K562 (cell line): ENCODE results near the gene GPATCH4. TPM values are rescaled to one million over a fixed set of nuclear protein-coding genes. Genes with fewer than 3 reads are reported as not detected.

Experiments
- CC2D1A ChIP-seq: fragments of 450-650 bp; IDR thresholded peaks from 2 replicates; pipeline ENCODE4 v1.6.1; 2017; ENCODE audit warnings: mild to moderate bottlenecking
- E2F5 ChIP-seq: sonication (generic); formaldehyde crosslinking; IDR thresholded peaks from 2 replicates; pipeline ENCODE4 v1.8.0; 2022; ENCODE audit warnings: mild to moderate bottlenecking, missing genetic modification reagents
- FOXK2 ChIP-seq, 2 experiments: fragments of 450-650 bp; IDR thresholded peaks in 1 of 2; conservative IDR thresholded peaks in 1 of 2; 2 replicates each; pipeline ENCODE4 v1.6.1; 2016; ENCODE audit warnings: low read depth in 2 of 2, mild to moderate bottlenecking in 1 of 2
- GTF3C2 ChIP-seq: IDR thresholded peaks from 3 replicates; pipeline ENCODE4 v1.6.1; 2011; ENCODE audit warnings: borderline replicate concordance, mild to moderate bottlenecking, moderate library complexity; ENCODE audit not compliant: insufficient read length; ENCODE audit errors: extremely low read depth
- JUN ChIP-seq, 2 experiments: sonication (generic) in 1 of 2; formaldehyde crosslinking in 1 of 2; IDR thresholded peaks; 2 replicates each; pipeline versions ENCODE4 v1.6.1 to v1.8.0; 2012 to 2022; ENCODE audit warnings: borderline replicate concordance in 2 of 2, mild to moderate bottlenecking in 2 of 2, improper control_type of control experiment in 1 of 2, low read depth in 1 of 2, low read length in 1 of 2, missing genetic modification reagents in 1 of 2
- KLF16 ChIP-seq: IDR thresholded peaks from 2 replicates; pipeline ENCODE4 v1.6.1; 2016; ENCODE audit warnings: antibody characterized with exemption
- MAFK ChIP-seq: IDR thresholded peaks from 2 replicates; pipeline ENCODE4 v1.6.1; 2011; ENCODE audit warnings: low read length, improper control_type of control experiment
- MTA1 ChIP-seq: fragments of 450-650 bp; IDR thresholded peaks from 2 replicates; pipeline ENCODE4 v1.6.1; 2017; ENCODE audit warnings: borderline replicate concordance
- MYNN ChIP-seq, 2 experiments: sonication (generic); formaldehyde crosslinking in 1 of 2; IDR thresholded peaks; 2 replicates each; pipeline versions ENCODE4 v1.5.0 to v1.6.1; 2016 to 2020; ENCODE audit warnings: antibody characterized with exemption in 1 of 2, missing genetic modification reagents in 1 of 2
- NFIC ChIP-seq: fragments of 450-650 bp; IDR thresholded peaks from 2 replicates; pipeline ENCODE4 v1.6.1; 2017; ENCODE audit warnings: mild to moderate bottlenecking, inconsistent platforms
- RB1 ChIP-seq: fragments of 450-650 bp; IDR thresholded peaks from 2 replicates; pipeline ENCODE4 v1.6.1; 2017; ENCODE audit warnings: low read depth, mild to moderate bottlenecking
- SAFB ChIP-seq: fragments of 200-400 bp; formaldehyde crosslinking; IDR thresholded peaks from 2 replicates; pipeline ENCODE4 v1.6.1; 2017; ENCODE audit warnings: low read depth, low read length, borderline replicate concordance
- SUPT5H ChIP-seq: fragments of 450-650 bp; IDR thresholded peaks from 2 replicates; pipeline ENCODE4 v1.6.1; 2016
- TCF7 ChIP-seq: sonication (generic); IDR thresholded peaks from 2 replicates; pipeline ENCODE4 v1.6.1; 2016; ENCODE audit warnings: antibody characterized with exemption, borderline replicate concordance
- TRIM25 ChIP-seq: fragments of 450-650 bp; IDR thresholded peaks from 2 replicates; pipeline ENCODE4 v1.7.0; 2016; ENCODE audit warnings: borderline replicate concordance
- USF1 ChIP-seq: sonication (generic); formaldehyde crosslinking; IDR thresholded peaks from 2 replicates; pipeline ENCODE4 v1.9.0; 2022; ENCODE audit warnings: mild to moderate bottlenecking, missing genetic modification reagents
- ZNF140 ChIP-seq: fragments of 250-450 bp; sonication (Bioruptor Pico); IDR thresholded peaks from 2 replicates; pipeline ENCODE4 v1.8.0; 2021; ENCODE audit warnings: moderate library complexity, mild to moderate bottlenecking, inconsistent platforms
- ZNF311 ChIP-seq: fragments of 250-450 bp; sonication (Bioruptor Pico); IDR thresholded peaks from 2 replicates; pipeline ENCODE4 v1.4.0; 2020; ENCODE audit warnings: mild to moderate bottlenecking, moderate library complexity
- polyA plus RNA-seq, 8 experiments: library from polyadenylated mRNA; depleted of rRNA in 4 of 8; stranded (reverse) in 5 of 8; unstranded in 3 of 8; fragments of >200 nt; fragmentation: Nextera tagmentation in 2 of 8; fragmentation: Illumina TruSeq in 1 of 8; extraction: Ambion mirVana in 2 of 8; extraction: Trizol in 1 of 8; gene quantifications; 2 replicates each; pipeline versions ENCODE4 v1.2.1 to v1.2.3, GENCODE V29; 2011 to 2014; ENCODE audit warnings: inconsistent platforms in 1 of 8, missing spikeins in 1 of 8
- total RNA-seq, 7 experiments: library from RNA; depleted of rRNA in 6 of 7; stranded (reverse); fragments of >200 nt in 6 of 7; fragmentation: Illumina TruSeq in 2 of 7; extraction: Trizol in 2 of 7; gene quantifications; 2 replicates each; pipeline versions ENCODE4 v1.2.1 to v1.2.3, GENCODE V29; 2011 to 2021; ENCODE audit warnings: low replicate concordance in 1 of 7

The GPATCH4 gene
- total and polyA plus RNA-seq, 9 of the 15 experiments (the other 6 are each of a cell fraction or from before 2014, with no cell fraction given): 43.7 to 105 (median 76.5) TPM

DNA sequence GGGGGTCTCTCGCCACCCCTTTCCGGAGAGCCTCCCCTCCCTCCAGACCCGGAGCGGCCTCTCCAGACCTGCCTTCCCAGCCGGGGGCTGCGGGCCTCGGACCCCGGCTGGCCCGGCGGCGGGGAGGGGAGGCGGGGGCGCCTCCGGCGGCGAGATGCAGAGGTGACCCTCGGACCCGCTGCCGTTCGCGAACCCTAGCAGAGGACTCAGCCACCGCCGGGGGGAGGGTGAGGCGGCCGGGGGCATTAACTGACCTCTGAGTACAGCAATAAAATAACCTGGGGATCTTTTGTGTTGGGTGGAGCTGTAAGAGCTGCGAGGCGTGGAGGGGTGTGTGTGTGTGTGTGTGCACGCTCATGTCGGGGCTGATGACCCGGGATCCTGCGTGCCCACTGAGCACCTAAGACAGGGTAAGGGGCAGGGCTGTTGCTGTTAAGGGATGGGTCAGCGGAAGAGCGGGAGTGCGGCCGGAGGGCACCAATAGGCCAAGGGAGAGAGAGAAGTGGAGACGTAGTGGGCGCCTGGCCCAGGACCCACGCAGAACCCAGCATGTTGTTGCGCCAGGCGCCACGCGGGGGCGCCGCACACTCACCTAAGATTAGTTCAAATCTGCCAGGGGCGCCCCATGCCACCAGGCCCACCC is 24.3 kb upstream of the GPATCH4 start (continued):
- TF ChIP-seq GTF3C2 (no peak), ZNF311 (CRISPR knock-in tag) (no peak), USF1 (CRISPR knock-in tag) (0 out of 2 replicates have a peak, but pooled peaks have one; percentile 18), E2F5 (CRISPR knock-in tag) (0 out of 2 replicates have a peak, but pooled peaks have one; percentile 10), TCF7 (no peak), FOXK2 (conservative IDR thresholded peaks at IDR 0.05 in 1 of 2, IDR thresholded peaks at IDR 0.05 in 1 of 2; ENCODE audit: low read depth in 2 of 2) (peak; percentile 20 to 61; a peak in 2 of 4 replicates), MAFK (no peak), RB1 (peak; percentile 62), NFIC (peak; percentile 42), KLF16 (no peak), SUPT5H (peak; percentile 34; the same call in 1 of the 2 replicates), MTA1 (peak; percentile 45; the same call in 1 of the 2 replicates), TRIM25 (0 out of 2 replicates have a peak, but pooled peaks have one; percentile 81), JUN (IDR thresholded peaks at IDR 0.05; ENCODE audit: borderline replicate concordance, low read depth, low read length) (no peak), JUN (CRISPR knock-in tag; IDR thresholded peaks at IDR 0.05; ENCODE audit: borderline replicate concordance) (no peak), ZNF140 (CRISPR knock-in tag) (no peak), MYNN (IDR thresholded peaks at IDR 0.05) (peak; percentile 46; the same call in 1 of the 2 replicates), MYNN (CRISPR knock-in tag; IDR thresholded peaks at IDR 0.05) (no peak), CC2D1A (peak; percentile 50), SAFB (peak; percentile 47; the same call in 1 of the 2 replicates)
